Measurements from ENCODE around the gene KRTAP22-1.

DNA sequence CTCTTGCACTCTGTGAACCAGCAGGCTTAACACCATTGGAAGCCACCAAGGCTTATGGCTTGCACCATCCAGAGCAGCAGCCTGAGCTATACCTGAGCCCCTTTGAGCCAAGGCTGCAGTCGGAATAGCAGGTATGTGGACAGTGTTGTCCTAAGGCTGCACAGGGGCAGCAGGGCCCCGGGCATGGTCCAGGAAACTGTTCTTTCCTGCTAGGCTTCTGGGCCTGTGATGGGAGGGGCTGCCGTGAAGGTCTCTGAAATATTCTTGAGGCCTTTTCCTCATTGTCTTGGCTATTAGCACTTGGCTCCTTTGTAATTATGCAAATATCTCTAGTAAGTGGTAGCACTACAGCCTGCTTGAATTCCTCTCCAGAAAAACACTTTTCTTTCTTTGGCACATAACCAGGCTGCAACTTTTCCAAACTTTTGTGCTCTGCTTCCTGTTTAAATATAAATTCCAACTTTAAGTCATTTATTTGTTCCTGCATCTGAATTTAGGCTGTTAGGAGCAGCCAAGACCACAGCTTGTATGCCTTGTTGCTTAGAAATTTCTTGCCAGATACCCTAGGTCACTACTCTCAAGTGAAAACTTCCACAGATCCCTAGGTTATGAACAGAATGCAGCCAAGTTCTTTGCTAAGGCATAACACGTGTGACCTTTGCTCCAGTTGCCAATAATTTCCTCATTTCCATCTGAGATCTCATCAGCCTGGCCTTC, 24.7 kb downstream of the KRTAP22-1 start:
- TF ChIP-seq, protein P1, sequence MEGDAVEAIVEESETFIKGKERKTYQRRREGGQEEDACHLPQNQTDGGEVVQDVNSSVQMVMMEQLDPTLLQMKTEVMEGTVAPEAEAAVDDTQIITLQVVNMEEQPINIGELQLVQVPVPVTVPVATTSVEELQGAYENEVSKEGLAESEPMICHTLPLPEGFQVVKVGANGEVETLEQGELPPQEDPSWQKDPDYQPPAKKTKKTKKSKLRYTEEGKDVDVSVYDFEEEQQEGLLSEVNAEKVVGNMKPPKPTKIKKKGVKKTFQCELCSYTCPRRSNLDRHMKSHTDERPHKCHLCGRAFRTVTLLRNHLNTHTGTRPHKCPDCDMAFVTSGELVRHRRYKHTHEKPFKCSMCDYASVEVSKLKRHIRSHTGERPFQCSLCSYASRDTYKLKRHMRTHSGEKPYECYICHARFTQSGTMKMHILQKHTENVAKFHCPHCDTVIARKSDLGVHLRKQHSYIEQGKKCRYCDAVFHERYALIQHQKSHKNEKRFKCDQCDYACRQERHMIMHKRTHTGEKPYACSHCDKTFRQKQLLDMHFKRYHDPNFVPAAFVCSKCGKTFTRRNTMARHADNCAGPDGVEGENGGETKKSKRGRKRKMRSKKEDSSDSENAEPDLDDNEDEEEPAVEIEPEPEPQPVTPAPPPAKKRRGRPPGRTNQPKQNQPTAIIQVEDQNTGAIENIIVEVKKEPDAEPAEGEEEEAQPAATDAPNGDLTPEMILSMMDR (conservative IDR thresholded peaks at IDR 0.05; ENCODE audit: low read depth, low read length): no peak
- TF ChIP-seq EZH2 (IDR thresholded peaks at IDR 0.05; ENCODE audit: borderline replicate concordance, low read depth, low read length, poor library complexity, severe bottlenecking): no peak

All from A673 (cell line).